Activated CD4-positive, alpha-beta T cell treated with anti-CD3 and anti-CD28 coated beads, Interleukin-2, Interleukin-6, amounts not matched to agents 100 ng/mL and 50 ng/mL, durations not matched to agents 16 hours and 8 hours (primary cell): Measurements from ENCODE around the gene WNT9A.

Experiments used
- DNase-seq: peaks from one replicate; pipeline ENCODE4 v3.0.0-alpha.2; 2020

The WNT9A gene

GRCh38 chr1:227894831-227895451, 52.8 kb downstream of the WNT9A start:
- DNase-seq = no peak

- no peak for DNase-seq
Observed at GRCh38 chr1:227893949-227894721, 53.6 kb downstream of the WNT9A start.

- no peak for DNase-seq
Observed at GRCh38 chr1:227893300-227893948, 54.3 kb downstream of the WNT9A start.

- no peak for DNase-seq
Observed at GRCh38 chr1:227892489-227893299, 55.0 kb downstream of the WNT9A start.

GRCh38 chr1:227891955-227892488, 55.7 kb downstream of the WNT9A start:
- no peak for DNase-seq

GRCh38 chr1:227891223-227891954, 56.3 kb downstream of the WNT9A start:
- no peak for DNase-seq

GRCh38 chr1:227890451-227891222, 57.1 kb downstream of the WNT9A start:
- no peak for DNase-seq

GRCh38 chr1:227889863-227890405, 57.8 kb downstream of the WNT9A start:
- no peak for DNase-seq

GRCh38 chr1:227889047-227889862, 58.5 kb downstream of the WNT9A start:
- no peak for DNase-seq

- DNase-seq = no peak
Observed at GRCh38 chr1:227888404-227889046, 59.2 kb downstream of the WNT9A start.

GRCh38 chr1:227887697-227888403, 59.9 kb downstream of the WNT9A start:
- no peak for DNase-seq

- DNase-seq = no peak
Observed at GRCh38 chr1:227886993-227887696, 60.6 kb downstream of the WNT9A start.

GRCh38 chr1:227886503-227886961, 61.2 kb downstream of the WNT9A start:
- no peak for DNase-seq

GRCh38 chr1:227885648-227886502, 61.9 kb downstream of the WNT9A start:
- DNase-seq = no peak

GRCh38 chr1:227885135-227885647, 62.5 kb downstream of the WNT9A start:
- no peak for DNase-seq

- no peak for DNase-seq
Observed at GRCh38 chr1:227884370-227885134, 63.2 kb downstream of the WNT9A start.
